A673 (cell line): ENCODE measurements around the gene DENND2C.

Experiments
- CTCF ChIP-seq: fragments of 300-800, 200-600 bp; sonication (generic); conservative IDR thresholded peaks from 2 replicates; pipeline ENCODE4 v1.5.1; 2017; ENCODE audit warnings: low read depth, mild to moderate bottlenecking, antibody characterized with exemption, low read length, moderate library complexity, mixed read lengths
- EZH2 ChIP-seq: fragments of 200-600 bp; sonication (generic); IDR thresholded peaks from 2 replicates; pipeline ENCODE4 v1.6.1; 2017; ENCODE audit warnings: borderline replicate concordance, low read depth, mild to moderate bottlenecking, mixed read lengths, antibody characterized with exemption, low read length; ENCODE audit not compliant: poor library complexity, severe bottlenecking

GRCh38 chr1:114688526-114688925, 18.7 kb upstream of the DENND2C start:
- TF ChIP-seq CTCF (no peak), EZH2 (no peak)
